Erythroblast (primary cell): Measurements from ENCODE around the gene TBL1Y.

Experiments
- GATA1 ChIP-seq: IDR thresholded peaks from 2 replicates; pipeline ENCODE4 v1.6.1; 2011; ENCODE audit warnings: low read depth, mild to moderate bottlenecking, control low read depth, low read length, moderate library complexity
- POLR2A ChIP-seq: IDR thresholded peaks from 2 replicates; pipeline ENCODE4 v1.6.1; 2011; ENCODE audit warnings: mild to moderate bottlenecking, low read length

GRCh38 chrY:7016521-7016920 lies 106.0 kb downstream of the TBL1Y start:
- TF ChIP-seq POLR2A (no peak), GATA1 (no peak)
